ENCODE measurements around the gene ADCK1.
"Not testable (repeated sequence)": the region's sequence is repeated elsewhere in the genome, so short reads cannot be mapped to it uniquely, and the experiment has no call there.

Gene ADCK1

DNA sequence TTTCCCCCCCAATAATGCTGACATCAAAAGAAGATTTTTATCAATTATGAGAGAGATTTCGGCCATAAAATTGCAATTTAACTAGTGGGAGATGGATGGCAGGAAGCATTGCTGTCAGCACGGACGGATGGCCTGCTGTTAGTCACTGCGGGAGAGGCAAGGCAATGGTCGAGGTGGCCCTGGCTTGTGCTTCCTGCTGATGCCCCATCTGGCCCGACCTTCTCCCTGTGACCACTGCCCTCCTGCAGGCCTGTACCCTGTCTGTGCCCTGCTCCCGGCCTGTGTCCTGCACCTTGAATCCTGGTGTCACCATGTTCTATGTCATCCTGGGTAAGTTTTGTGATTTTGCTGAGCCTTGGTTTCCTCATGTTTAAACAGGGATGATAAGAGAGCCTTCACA is 67.6 kb downstream of the ADCK1 start:
- DNase-seq: no peak

GRCh38 chr14:77868552-77869285 is 68.8 kb downstream of the ADCK1 start:
- DNase-seq: no peak

GRCh38 chr14:77869340-77869739 is 69.4 kb downstream of the ADCK1 start:
- no peak for DNase-seq

GRCh38 chr14:77870646-77871045 is 70.7 kb downstream of the ADCK1 start:
- DNase-seq: no peak

GRCh38 chr14:77872152-77872551 is 72.2 kb downstream of the ADCK1 start:
- no peak for DNase-seq

DNA sequence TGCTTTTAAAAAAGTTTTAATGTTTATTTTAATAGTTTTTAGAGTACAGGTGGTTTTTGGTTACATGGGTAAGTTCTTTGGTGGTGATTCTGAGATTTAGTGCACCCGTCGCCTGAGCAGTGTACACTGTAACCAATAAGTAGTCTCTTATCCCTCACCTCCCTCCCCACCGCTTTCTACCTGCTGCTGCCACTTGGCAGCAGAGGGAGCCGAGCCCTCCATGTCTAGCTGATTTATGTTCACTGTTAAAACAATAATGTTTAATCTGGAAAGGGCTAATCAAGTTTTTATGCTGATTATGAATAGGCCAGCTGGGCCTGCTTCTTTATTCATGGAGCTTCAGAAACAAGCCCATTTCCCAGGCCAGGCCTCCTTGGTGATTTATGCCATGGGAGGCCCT is 73.1 kb downstream of the ADCK1 start:
- no peak for DNase-seq

- DNase-seq: no peak
Measured at GRCh38 chr14:77878783-77879182, 78.9 kb downstream of the ADCK1 start.

DNA sequence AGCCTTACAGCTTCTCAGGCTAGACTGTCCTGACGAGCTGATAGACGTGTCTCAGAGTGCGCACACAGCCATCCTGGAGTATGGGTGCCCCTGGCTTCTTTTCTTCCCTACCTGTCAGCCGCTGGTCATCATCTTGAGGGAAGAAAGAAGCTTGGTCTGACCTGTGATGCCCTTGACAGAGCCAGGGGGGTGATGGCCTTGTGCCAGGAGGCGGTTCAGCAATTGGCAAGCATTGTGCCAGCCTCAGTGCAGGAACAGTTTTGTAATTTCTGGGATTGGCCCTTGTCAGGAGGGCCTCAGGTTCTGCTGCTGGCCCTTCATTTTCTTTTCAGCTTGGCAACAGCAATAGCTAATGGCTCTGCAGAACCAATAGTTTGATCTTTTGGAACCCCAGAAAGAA is 80.1 kb downstream of the ADCK1 start:
- no peak for DNase-seq

GRCh38 chr14:77882098-77882497 is 82.2 kb downstream of the ADCK1 start:
- DNase-seq: no peak

GRCh38 chr14:77882636-77883035 is 82.7 kb downstream of the ADCK1 start:
- DNase-seq: no peak

DNA sequence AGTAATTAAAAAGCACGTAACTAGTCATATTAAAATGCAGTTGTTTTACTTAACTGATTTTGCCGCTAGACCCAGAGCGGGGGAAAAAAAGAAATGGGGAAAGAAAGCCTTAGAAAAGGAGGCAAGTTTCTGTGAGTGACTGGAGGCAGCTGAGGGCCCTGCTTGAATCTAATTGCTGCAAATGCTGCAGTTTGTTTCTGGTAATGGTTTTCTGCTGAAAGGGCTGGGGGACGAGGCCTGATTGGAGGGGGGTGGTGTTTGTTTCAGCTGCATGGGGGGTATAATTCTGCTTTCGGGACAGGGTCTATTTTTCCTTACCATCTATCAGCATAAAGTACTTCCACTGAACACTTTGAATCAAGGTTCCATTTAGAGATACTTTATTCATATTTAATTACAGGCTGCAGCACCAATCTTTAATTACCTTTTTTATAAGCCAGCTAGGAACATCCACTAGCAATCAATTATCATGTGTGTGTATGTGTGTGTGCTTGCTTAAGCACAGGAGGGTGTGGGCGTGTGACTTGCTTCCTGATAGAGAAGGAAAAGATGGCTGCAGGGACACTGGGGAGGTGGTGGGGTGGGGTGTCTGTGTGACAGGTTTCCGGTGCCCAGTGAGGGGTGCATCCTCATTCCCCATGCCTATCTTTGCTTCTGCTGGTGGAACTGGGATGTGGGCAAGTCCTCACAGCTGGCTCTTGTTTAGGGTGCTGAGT is 83.4 kb downstream of the ADCK1 start:
- DNase-seq: no peak

DNA sequence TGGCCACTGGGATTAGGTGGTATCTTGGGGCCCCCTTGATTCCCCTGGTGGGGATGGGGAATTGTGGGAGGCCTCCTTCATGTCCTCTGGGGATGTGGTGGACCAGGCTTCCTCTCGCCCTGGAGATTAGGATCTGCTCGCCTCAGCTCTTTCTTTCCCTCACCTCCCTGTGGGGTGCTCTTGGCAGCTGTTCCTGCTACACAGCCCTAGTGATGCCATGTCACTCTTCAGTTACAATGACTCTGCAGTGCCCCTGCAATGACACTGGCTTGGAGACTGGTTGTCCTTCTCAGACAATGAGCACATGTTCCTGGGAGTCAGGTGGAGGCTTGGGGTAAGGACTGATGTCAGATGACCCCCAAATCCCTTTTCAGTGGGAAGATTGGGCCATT is 83.9 kb downstream of the ADCK1 start:
- no peak for DNase-seq

DNA sequence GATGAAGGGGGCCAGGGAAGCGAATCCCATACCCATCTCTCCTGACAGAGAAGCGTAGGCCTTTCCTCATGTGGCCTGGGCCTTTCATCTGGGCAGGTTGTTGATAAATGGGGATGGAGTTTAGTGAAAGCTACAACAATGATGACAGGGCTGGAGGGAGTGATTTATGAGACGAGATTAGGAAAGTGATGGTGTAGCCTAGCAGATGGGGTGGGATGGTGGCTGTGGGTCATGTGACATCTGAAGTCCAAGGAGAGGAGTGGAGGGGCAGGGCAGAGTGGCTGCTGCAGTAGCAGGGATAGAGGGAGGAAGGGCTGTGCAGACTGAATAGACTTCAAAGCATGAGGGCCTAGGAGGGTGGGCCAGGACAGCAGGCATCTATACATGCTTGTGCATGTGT is 85.5 kb downstream of the ADCK1 start:
- DNase-seq: no peak

GRCh38 chr14:77886010-77886409 is 86.1 kb downstream of the ADCK1 start:
- no peak for DNase-seq

- not testable (repeated sequence) for DNase-seq
Measured at GRCh38 chr14:77888903-77889302, 89.0 kb downstream of the ADCK1 start.

DNA sequence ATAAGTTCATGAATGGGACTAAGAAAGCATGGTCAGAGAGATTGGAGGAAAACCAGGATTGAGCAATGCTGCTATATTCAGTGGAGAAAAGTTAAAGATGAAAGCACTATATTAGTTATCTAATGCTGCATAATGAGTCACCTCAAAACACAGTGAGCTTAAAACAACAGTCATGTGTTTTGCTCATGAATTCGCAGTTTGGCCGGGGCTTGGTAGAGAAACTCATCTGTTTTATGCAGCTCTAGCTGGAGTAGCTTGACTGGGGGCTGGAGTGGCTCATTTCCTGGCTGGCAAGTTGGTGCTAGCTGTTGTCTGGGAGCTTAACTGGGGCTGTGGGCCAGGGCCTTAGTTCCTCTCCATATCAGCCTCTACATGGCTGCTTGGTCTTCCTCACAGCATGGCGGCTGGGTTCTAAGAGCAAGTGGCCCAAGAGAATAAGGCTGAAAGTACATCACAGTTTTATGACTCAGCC is 90.1 kb downstream of the ADCK1 start:
- DNase-seq: no peak

DNA sequence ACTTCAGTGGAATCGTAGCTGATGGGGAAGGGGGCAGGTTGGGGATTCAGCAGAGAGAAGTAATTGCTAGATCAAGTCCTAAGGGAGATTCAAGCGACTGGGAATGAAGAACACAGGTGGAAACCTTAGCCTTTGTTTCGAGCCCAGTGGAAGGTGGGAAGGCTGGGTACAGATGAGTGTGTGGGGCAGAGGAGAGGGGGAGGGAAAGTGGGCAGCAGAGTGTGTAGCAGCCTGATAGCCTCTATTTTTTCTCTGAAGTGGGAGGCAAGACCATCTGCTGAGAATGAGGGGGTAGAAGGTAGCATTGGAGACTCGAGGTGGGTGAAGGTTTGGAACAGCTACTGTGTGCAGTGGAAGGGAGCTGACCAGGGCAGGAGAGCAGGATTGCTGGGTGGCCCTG is 91.0 kb downstream of the ADCK1 start:
- DNase-seq: no peak

GRCh38 chr14:77892381-77892871 is 92.5 kb downstream of the ADCK1 start:
- DNase-seq: no peak

- DNase-seq: no peak
Measured at GRCh38 chr14:77892890-77893484, 93.1 kb downstream of the ADCK1 start.

- DNase-seq: no peak
Measured at GRCh38 chr14:77897374-77897773, 97.5 kb downstream of the ADCK1 start.

DNA sequence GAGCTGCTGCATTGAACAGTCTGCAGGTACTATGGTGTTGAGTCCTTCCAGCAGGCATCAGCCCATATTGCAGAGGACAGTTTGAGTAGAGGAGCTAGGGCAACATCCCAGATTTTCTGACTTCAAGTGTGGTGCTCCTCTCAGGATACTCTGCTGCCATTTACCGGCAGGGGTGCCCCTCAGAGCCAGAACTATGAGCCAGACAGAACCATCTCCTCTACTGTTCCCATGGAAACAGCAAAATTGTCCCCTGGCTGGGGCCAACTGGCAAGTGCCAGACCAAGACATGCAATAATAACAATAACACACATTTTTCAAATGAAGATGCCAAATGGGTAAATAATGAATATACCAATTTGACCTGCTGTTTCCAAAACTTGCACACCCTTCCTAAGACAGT is 102.9 kb downstream of the ADCK1 start:
- no peak for DNase-seq

- no peak for DNase-seq
Measured at GRCh38 chr14:77903221-77903620, 103.3 kb downstream of the ADCK1 start.

DNA sequence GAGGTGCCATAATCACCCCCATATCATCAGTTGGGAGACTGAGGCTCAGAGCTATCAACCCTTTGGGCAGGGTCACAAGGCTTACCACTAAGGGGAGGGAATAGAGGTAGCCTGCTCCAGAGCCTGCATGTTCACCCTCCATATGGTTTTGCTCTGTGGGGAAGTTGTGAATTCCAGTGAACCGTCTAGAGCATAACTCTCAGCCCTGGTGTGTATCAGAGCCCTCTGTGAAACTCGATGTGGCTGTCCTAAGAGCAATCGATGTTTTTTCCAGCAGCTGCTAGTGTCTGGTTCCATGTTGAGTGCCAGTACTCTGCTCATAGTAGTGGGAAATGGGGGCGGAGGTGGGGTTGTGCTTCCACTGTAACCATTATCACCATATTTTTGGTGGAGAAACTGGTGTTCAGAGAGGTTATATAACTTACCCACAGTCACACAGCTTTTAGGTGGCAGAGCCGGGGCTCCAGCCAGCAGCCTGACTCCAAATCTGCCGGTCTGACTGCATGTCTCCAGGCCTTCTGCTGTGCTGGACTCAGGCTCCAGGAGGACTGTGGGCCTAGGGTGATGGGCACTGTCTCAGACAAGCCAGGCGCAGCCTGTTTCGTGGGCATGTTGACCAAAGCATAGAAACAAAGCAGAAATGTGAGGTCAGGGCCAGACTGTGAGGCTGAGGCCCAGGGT is 104.2 kb downstream of the ADCK1 start:
- no peak for DNase-seq
